Measurements from ENCODE around the gene CEP63. TPM values are rescaled to one million over a fixed set of nuclear protein-coding genes. Genes with fewer than 3 reads are reported as not detected.

Gene CEP63
- total and polyA plus RNA-seq, 9 of the 15 experiments (the other 6 are each of a cell fraction or from before 2014, with no cell fraction given) = 5.1 to 17.8 (median 10.6) TPM

GRCh38 chr3:134522541-134522940 is 36.7 kb downstream of the CEP63 start (continued):
- TF ChIP-seq, protein P1, sequence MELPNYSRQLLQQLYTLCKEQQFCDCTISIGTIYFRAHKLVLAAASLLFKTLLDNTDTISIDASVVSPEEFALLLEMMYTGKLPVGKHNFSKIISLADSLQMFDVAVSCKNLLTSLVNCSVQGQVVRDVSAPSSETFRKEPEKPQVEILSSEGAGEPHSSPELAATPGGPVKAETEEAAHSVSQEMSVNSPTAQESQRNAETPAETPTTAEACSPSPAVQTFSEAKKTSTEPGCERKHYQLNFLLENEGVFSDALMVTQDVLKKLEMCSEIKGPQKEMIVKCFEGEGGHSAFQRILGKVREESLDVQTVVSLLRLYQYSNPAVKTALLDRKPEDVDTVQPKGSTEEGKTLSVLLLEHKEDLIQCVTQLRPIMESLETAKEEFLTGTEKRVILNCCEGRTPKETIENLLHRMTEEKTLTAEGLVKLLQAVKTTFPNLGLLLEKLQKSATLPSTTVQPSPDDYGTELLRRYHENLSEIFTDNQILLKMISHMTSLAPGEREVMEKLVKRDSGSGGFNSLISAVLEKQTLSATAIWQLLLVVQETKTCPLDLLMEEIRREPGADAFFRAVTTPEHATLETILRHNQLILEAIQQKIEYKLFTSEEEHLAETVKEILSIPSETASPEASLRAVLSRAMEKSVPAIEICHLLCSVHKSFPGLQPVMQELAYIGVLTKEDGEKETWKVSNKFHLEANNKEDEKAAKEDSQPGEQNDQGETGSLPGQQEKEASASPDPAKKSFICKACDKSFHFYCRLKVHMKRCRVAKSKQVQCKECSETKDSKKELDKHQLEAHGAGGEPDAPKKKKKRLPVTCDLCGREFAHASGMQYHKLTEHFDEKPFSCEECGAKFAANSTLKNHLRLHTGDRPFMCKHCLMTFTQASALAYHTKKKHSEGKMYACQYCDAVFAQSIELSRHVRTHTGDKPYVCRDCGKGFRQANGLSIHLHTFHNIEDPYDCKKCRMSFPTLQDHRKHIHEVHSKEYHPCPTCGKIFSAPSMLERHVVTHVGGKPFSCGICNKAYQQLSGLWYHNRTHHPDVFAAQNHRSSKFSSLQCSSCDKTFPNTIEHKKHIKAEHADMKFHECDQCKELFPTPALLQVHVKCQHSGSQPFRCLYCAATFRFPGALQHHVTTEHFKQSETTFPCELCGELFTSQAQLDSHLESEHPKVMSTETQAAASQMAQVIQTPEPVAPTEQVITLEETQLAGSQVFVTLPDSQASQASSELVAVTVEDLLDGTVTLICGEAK (IDR thresholded peaks at IDR 0.05) = no peak
- TF ChIP-seq, protein P1 (CRISPR knock-in tag; IDR thresholded peaks at IDR 0.05) = no peak
- TF ChIP-seq RBM25 (IDR thresholded peaks at IDR 0.05; ENCODE audit: low read depth, low read length, severe bottlenecking) = peak; percentile 55
